ENCODE measurements around the gene PARM1.

PARM1 gene

GRCh38 chr4:74942918-74943253 is 10.0 kb downstream of the PARM1 start:
- no peak for DNase-seq

- DNase-seq = no peak
Measured at GRCh38 chr4:74944354-74944793, 11.5 kb downstream of the PARM1 start.

- DNase-seq = no peak
Measured at GRCh38 chr4:74946196-74946595, 13.3 kb downstream of the PARM1 start.

- no peak for DNase-seq
Measured at GRCh38 chr4:74947798-74948197, 14.9 kb downstream of the PARM1 start.

GRCh38 chr4:74948236-74948635 is 15.3 kb downstream of the PARM1 start:
- DNase-seq = no peak

- no peak for DNase-seq
Measured at GRCh38 chr4:74950200-74950599, 17.3 kb downstream of the PARM1 start.

GRCh38 chr4:74950882-74951281 is 18.0 kb downstream of the PARM1 start:
- no peak for DNase-seq

GRCh38 chr4:74953647-74954046 is 20.7 kb downstream of the PARM1 start:
- DNase-seq = no peak

GRCh38 chr4:74958881-74959280 is 26.0 kb downstream of the PARM1 start:
- no peak for DNase-seq

GRCh38 chr4:74961230-74961629 is 28.3 kb downstream of the PARM1 start:
- DNase-seq = no peak

- no peak for DNase-seq
Measured at GRCh38 chr4:74962584-74962983, 29.7 kb downstream of the PARM1 start.

- no peak for DNase-seq
Measured at GRCh38 chr4:74964311-74964710, 31.4 kb downstream of the PARM1 start.

GRCh38 chr4:74967324-74967723 is 34.4 kb downstream of the PARM1 start:
- no peak for DNase-seq

- DNase-seq = peak; percentile 9
Measured at GRCh38 chr4:74968456-74969164, 35.7 kb downstream of the PARM1 start.

GRCh38 chr4:74969507-74970474 is 36.9 kb downstream of the PARM1 start:
- DNase-seq = no peak

- DNase-seq = no peak
Measured at GRCh38 chr4:74970577-74970976, 37.7 kb downstream of the PARM1 start.

GRCh38 chr4:74971862-74972261 is 38.9 kb downstream of the PARM1 start:
- no peak for DNase-seq

GRCh38 chr4:74975082-74975481 is 42.2 kb downstream of the PARM1 start:
- no peak for DNase-seq

GRCh38 chr4:74975848-74976824 is 43.2 kb downstream of the PARM1 start:
- no peak for DNase-seq

GRCh38 chr4:74982546-74983252 is 49.8 kb downstream of the PARM1 start:
- no peak for DNase-seq

- no peak for DNase-seq
Measured at GRCh38 chr4:74983253-74983635, 50.3 kb downstream of the PARM1 start.

GRCh38 chr4:74990276-74990875 is 57.5 kb downstream of the PARM1 start:
- DNase-seq = no peak
